ENCODE results near the gene SHB.

The SHB gene

GRCh38 chr9:37880916-37881479 is 188.0 kb downstream of the SHB start:
- DNase-seq = no peak

- no peak for DNase-seq
Measured at GRCh38 chr9:37876376-37876775, 192.7 kb downstream of the SHB start.

GRCh38 chr9:37873955-37874354 is 195.1 kb downstream of the SHB start:
- DNase-seq = no peak

GRCh38 chr9:37870799-37871176 is 198.2 kb downstream of the SHB start:
- no peak for DNase-seq

- no peak for DNase-seq
Measured at GRCh38 chr9:37870081-37870798, 198.8 kb downstream of the SHB start.

All from activated effector memory CD4-positive, alpha-beta T cell treated with anti-CD3 and anti-CD28 coated beads, Interleukin-2, amount 50 U/mL, for 16 hours (primary cell).